Measurements from ENCODE around the gene RASGRP1. TPM values are rescaled to one million over a fixed set of nuclear protein-coding genes. Genes with fewer than 3 reads are reported as not detected.

Gene RASGRP1
- total RNA-seq, 1 experiment from 2014 or later, result 2.8 TPM

GRCh38 chr15:38518084-38518483 is 46.5 kb downstream of the RASGRP1 start:
- no peak overlapping the region for H3K4me3 Mint-ChIP-seq
- no peak for DNase-seq (ENCODE audit: low spot score)
- ATAC-seq, result no peak
- ChIA-PET POLR2A (no interaction called here), CTCF (interaction anchor here (1.1 to 3.1 kb wide), 3 partner anchors 46 to 182 kb away, joined by 3 to 20 read pairs (median 10); partner anchors contain the start of gene RASGRP1)
- H3K27ac Mint-ChIP-seq, result no peak overlapping the region; the same call in 1 of the 2 replicates
- no peaks in the 10 kb centered on the region for H3K27me3 Mint-ChIP-seq (ENCODE audit: low read depth)
- H3K36me3 Mint-ChIP-seq, result no peaks in the 10 kb centered on the region
- no peak for TF ChIP-seq E2F4 (CRISPR knock-in tag; IDR thresholded peaks at IDR 0.05; ENCODE audit: borderline replicate concordance, low read depth)
- TF ChIP-seq ZNF317 (CRISPR knock-in tag; IDR thresholded peaks at IDR 0.05; ENCODE audit: borderline replicate concordance, low read depth), result no peak
- no peak for TF ChIP-seq TP53 (CRISPR knock-in tag; IDR thresholded peaks at IDR 0.05)
- TF ChIP-seq ERG (CRISPR knock-in tag; IDR thresholded peaks at IDR 0.05), result no peak
- no peak for TF ChIP-seq GABPB1 (CRISPR knock-in tag; IDR thresholded peaks at IDR 0.05)
- TF ChIP-seq FOXP1 (CRISPR knock-in tag; IDR thresholded peaks at IDR 0.05; ENCODE audit: borderline replicate concordance), result no peak
- TF ChIP-seq CBFB (CRISPR knock-in tag; IDR thresholded peaks at IDR 0.05; ENCODE audit: low read depth), result no peak
- no peak for TF ChIP-seq FOXP4 (CRISPR knock-in tag; IDR thresholded peaks at IDR 0.05)
- TF ChIP-seq ZNF232 (CRISPR knock-in tag; IDR thresholded peaks at IDR 0.05), result no peak
- H3K4me1 Mint-ChIP-seq, result peaks cover 44% of the 10 kb centered on the region
- no peaks in the 10 kb centered on the region for H3K9me3 Mint-ChIP-seq

- H3K36me3 Mint-ChIP-seq, result no peaks in the 10 kb centered on the region
- no peak for TF ChIP-seq ATF6 (CRISPR knock-in tag; IDR thresholded peaks at IDR 0.05)
- TF ChIP-seq CDX4 (CRISPR knock-in tag; IDR thresholded peaks at IDR 0.05; ENCODE audit: borderline replicate concordance), result no peak
- H3K4me3 Mint-ChIP-seq, result no peak overlapping the region
- no peaks in the 10 kb centered on the region for H3K27me3 Mint-ChIP-seq (ENCODE audit: low read depth)
- peaks cover 41% of the 10 kb centered on the region for H3K4me1 Mint-ChIP-seq
- ChIA-PET POLR2A (no interaction called here), CTCF (interaction anchor here (1.1 to 3.4 kb wide), 4 partner anchors 47 to 182 kb away, joined by 3 to 20 read pairs (median 15); partner anchors contain the start of gene RASGRP1)
- no peak overlapping the region for H3K27ac Mint-ChIP-seq
- no peak for DNase-seq (ENCODE audit: low spot score)
- ATAC-seq, result no peak
- H3K9me3 Mint-ChIP-seq, result no peaks in the 10 kb centered on the region
Observed at GRCh38 chr15:38517312-38517975, 47.2 kb downstream of the RASGRP1 start.

- POLR2A ChIA-PET, result no interaction called here
- CTCF ChIA-PET, result interaction anchor here (1.1 to 3.4 kb wide), 4 partner anchors 47 to 183 kb away, joined by 3 to 20 read pairs (median 15); partner anchors contain the start of gene RASGRP1
- ATAC-seq, result no peak
- TF ChIP-seq FOXP4 (CRISPR knock-in tag; IDR thresholded peaks at IDR 0.05) (no peak), TEAD1 (CRISPR knock-in tag; IDR thresholded peaks at IDR 0.05) (no peak), ZNF263 (CRISPR knock-in tag; IDR thresholded peaks at IDR 0.05; ENCODE audit: low read depth) (no peak), RELA (CRISPR knock-in tag; IDR thresholded peaks at IDR 0.05; ENCODE audit: borderline replicate concordance) (no peak), MAX (CRISPR knock-in tag; IDR thresholded peaks at IDR 0.05) (no peak), SMAD4 (CRISPR knock-in tag; IDR thresholded peaks at IDR 0.05) (no peak), JAZF1 (CRISPR knock-in tag; IDR thresholded peaks at IDR 0.05) (no peak), IRF1 (CRISPR knock-in tag; IDR thresholded peaks at IDR 0.05) (no peak)
Observed at GRCh38 chr15:38516626-38517025, 48.0 kb downstream of the RASGRP1 start.

More at GRCh38 chr15:38516626-38517025, 48.0 kb downstream of the RASGRP1 start:
- H3K36me3 Mint-ChIP-seq, result no peaks in the 10 kb centered on the region
- H3K27ac Mint-ChIP-seq, result peak overlapping the region; percentile 93
- peaks cover 41% of the 10 kb centered on the region for H3K4me1 Mint-ChIP-seq
- no peaks in the 10 kb centered on the region for H3K27me3 Mint-ChIP-seq (ENCODE audit: low read depth)
- DNase-seq (ENCODE audit: low spot score), result no peak
- no peak overlapping the region for H3K4me3 Mint-ChIP-seq
- H3K9me3 Mint-ChIP-seq, result no peaks in the 10 kb centered on the region
